Spleen (tissue), 11 donors: ENCODE results near the gene DACT3. TPM values are rescaled to one million over a fixed set of nuclear protein-coding genes. Genes with fewer than 3 reads are reported as not detected.

Source experiments
- DNase-seq: peaks from one replicate; pipeline ENCODE4 v3.0.0-alpha.2; 2020
- H3K27ac ChIP-seq, 8 donors: fragments of 200-600 bp; sonication (generic) in 7 of 8; 1 replicate in 4 of 8; 2 replicates in 4 of 8; pipeline versions ENCODE4 v1.5.0 to v1.8.0; 2016 to 2021; ENCODE audit warnings: inconsistent platforms in 4 of 8, mild to moderate bottlenecking in 4 of 8, moderate library complexity in 1 of 8
- H3K27me3 ChIP-seq, 7 donors: fragments of 200-600 bp; sonication (generic) in 6 of 7; replicated peaks in 1 of 7; 1 replicate in 4 of 7; 2 replicates in 3 of 7; pipeline versions ENCODE4 v1.5.0 to v1.8.0; 2016 to 2021; ENCODE audit warnings: inconsistent platforms in 3 of 7, mild to moderate bottlenecking in 1 of 7
- H3K36me3 ChIP-seq, 6 donors: fragments of 200-600 bp; sonication (generic) in 5 of 6; 1 replicate in 4 of 6; 2 replicates in 2 of 6; pipeline versions ENCODE4 v1.5.0 to v1.8.0; 2016 to 2021; ENCODE audit warnings: inconsistent platforms in 2 of 6
- H3K4me1 ChIP-seq, 6 donors: fragments of 200-600 bp; sonication (generic) in 5 of 6; 1 replicate in 3 of 6; 2 replicates in 3 of 6; pipeline versions ENCODE4 v1.5.0 to v1.8.0; 2016 to 2021; ENCODE audit warnings: inconsistent platforms in 3 of 6
- H3K4me3 ChIP-seq, 8 donors: fragments of 200-600 bp; sonication (generic) in 7 of 8; 1 replicate in 4 of 8; 2 replicates in 4 of 8; pipeline versions ENCODE4 v1.5.0 to v1.8.0; 2016 to 2021; ENCODE audit warnings: inconsistent platforms in 4 of 8, mild to moderate bottlenecking in 4 of 8, moderate library complexity in 2 of 8
- H3K9me3 ChIP-seq, 8 donors: fragments of 200-600 bp; sonication (generic) in 7 of 8; 1 replicate in 4 of 8; 2 replicates in 4 of 8; pipeline versions ENCODE4 v1.5.0 to v1.8.0; 2016 to 2021; ENCODE audit warnings: inconsistent platforms in 4 of 8
- CTCF ChIP-seq, 11 experiments: fragments of 200-600 bp in 7 of 11; fragments of 450-650 bp in 4 of 11; sonication (generic) in 4 of 11; IDR thresholded peaks in 8 of 11; conservative IDR thresholded peaks in 3 of 11; 1 replicate in 7 of 11; 2 replicates in 4 of 11; pipeline versions ENCODE4 v1.4.0 to v1.8.0; 2016 to 2021; ENCODE audit warnings: antibody characterized with exemption in 11 of 11, inconsistent platforms in 4 of 11, mild to moderate bottlenecking in 1 of 11
- POLR2A ChIP-seq, 3 donors: fragments of 450-650 bp; IDR thresholded peaks; one replicate each; pipeline ENCODE4 v1.5.1; 2017; ENCODE audit warnings: antibody characterized with exemption in 3 of 3, mild to moderate bottlenecking in 1 of 3
- POLR2AphosphoS5 ChIP-seq, 3 donors: sonication (generic); formaldehyde crosslinking; IDR thresholded peaks; one replicate each; pipeline ENCODE4 v1.5.1; 2017; ENCODE audit warnings: antibody characterized with exemption in 3 of 3
- WGBS, 5 donors: extraction: QIAGEN DNeasy Blood & Tissue Kit in 3 of 5; methylation state at CpG; one replicate each; pipeline versions ENCODE4 v1.1.5 to v1.1.7; 2013 to 2018; 5-methylcytosine and 5-hydroxymethylcytosine counted together
- intact Hi-C: fragments of 100-400 bp; cut with DNase I; formaldehyde crosslinking; loops from one replicate; pipeline ENCODE4 v1.15.0; 2023; ENCODE audit warnings: low total_unique reads
- polyA plus RNA-seq, 3 donors: library from polyadenylated mRNA; stranded (reverse); fragments of 200-250 nt; gene quantifications; one replicate each; pipeline ENCODE4 v1.2.1, GENCODE V29; 2013
- total RNA-seq, 7 donors: library from RNA; depleted of rRNA in 3 of 7; stranded (reverse); fragments of >200 nt in 3 of 7; fragmentation: NEBNext Ultra II Directional in 4 of 7; extraction: Animal tissue kit (Norgen Biotek cat#: 25700) in 4 of 7; gene quantifications; one replicate each; pipeline versions ENCODE4 v1.1.0 to v1.2.1, GENCODE V29; 2016 to 2021
- donor health status: healthy with polysubstance abuse.
- donor health status: DM: no; HTN: no; CAD: no; lungs with moderate emphysema.
- donor health status: DM: no; HTN: no; CAD: no.
- donor health status: Bipolar disorder and iron deficiency.
- donor health status: healthy.
- donor health status: DM: no; HTN: no; CAD: no.
- donor health status: DM: yes; HTN: yes; CAD: no.

DACT3 gene
- total and polyA plus RNA-seq, 10 donors: 1.6 to 10.4 (median 5.5) TPM

DNA sequence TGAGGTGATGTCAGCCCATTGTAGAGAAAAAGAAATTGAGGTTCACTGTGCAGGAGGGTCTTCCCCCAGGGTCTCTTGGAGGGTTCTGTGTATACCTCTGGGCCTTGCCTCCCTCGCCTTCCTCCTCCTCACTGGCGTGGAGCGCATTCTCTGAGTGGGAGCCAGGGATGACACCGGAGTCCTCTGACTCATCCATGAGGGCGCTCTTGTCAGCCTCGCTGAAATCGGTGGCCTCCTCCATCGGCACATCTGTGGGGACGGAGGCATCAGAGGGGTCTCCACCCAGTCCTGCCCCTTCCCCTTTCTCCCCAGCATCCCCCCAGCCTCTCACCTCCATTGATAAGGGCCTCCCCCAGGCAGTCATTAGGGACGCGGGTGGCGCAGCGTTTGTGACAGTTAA lies 39.7 kb upstream of the DACT3 start:
- intact Hi-C loops: no loop called here
- no peaks in the 10 kb centered on the region for H3K9me3 ChIP-seq
- no peak overlapping the region for H3K27ac ChIP-seq
- H3K27me3 ChIP-seq: no peaks in the 10 kb centered on the region
- no peak for DNase-seq
- H3K4me3 ChIP-seq: no peak overlapping the region
- TF ChIP-seq POLR2AphosphoS5 (IDR thresholded peaks at IDR 0.05) (no peak), POLR2A (IDR thresholded peaks at IDR 0.05) (no peak), CTCF (IDR thresholded peaks at IDR 0.05 in 8 of 11, conservative IDR thresholded peaks at IDR 0.05 in 3 of 11) (no peak)
- WGBS, 5 donors: 91 to 98% (median 94%) methylated on average over 13 of the region's 13 CpGs
- peaks cover 0 to 35% (median 25%) of the 10 kb centered on the region in 6 donors for H3K4me1 ChIP-seq
- peaks cover 0 to 99% (median 88%) of the 10 kb centered on the region in 6 donors for H3K36me3 ChIP-seq

DNA sequence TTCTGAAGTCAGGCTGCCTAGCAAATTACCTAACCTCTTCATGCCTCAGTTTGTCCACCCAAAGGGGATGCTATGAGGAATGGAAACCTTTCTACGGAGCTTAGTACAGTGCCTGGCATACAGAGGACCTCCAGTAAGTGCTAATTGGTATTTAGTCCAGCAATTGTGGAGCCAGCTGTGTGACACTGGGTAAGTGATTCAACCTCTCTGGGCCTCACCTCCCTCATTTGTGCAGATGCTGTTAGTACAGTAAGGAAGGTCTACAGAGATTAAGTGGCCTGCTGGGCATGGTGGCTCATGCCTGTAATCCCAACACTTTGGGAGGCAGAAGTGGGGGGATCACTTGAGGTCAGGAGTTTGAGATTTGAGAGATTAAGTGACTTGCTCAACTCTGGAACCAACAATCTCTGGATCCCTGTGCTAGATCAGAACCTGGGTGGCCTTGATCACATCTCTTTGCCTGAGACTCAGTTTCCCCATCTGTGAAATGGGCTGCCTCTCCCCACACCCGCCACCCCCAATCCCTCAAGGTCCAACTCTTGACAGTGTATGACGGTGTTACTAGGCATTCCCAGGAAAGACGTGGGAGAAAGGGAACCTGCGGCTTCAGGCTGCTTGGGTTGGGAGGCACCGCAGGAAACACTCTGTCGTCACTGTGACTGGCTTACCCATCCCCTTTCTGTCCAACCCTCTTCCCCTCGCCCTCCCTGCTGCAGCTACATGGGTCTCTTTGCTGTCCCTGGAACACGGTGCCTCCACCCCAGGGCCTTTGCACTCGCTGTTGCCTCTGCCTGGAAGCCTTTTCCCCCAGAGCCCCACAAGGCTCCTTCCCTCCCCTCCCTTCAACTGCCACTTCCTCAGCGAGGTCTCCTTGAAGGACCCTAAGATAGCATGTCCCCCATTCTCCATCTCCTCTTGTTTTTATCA lies 37.7 kb upstream of the DACT3 start:
- no peak for DNase-seq
- intact Hi-C loops: no loop called here
- Histone ChIP-seq H3K4me3 (no peak overlapping the region), H3K9me3 (no peaks in the 10 kb centered on the region), H3K4me1 (peaks cover 0 to 22% (median 14%) of the 10 kb centered on the region in 6 donors), H3K27me3 (no peaks in the 10 kb centered on the region), H3K27ac (peak overlapping the region in 2 of 8 donors; percentile 33 to 39), H3K36me3 (peaks cover 0 to 100% (median 98%) of the 10 kb centered on the region in 6 donors)
- peak in 1 of 3 donors; percentile 37 for TF ChIP-seq POLR2AphosphoS5 (IDR thresholded peaks at IDR 0.05)
- TF ChIP-seq CTCF (IDR thresholded peaks at IDR 0.05 in 8 of 11, conservative IDR thresholded peaks at IDR 0.05 in 3 of 11): no peak
- 89 to 97% (median 92%) methylated on average over 11 of the region's 11 CpGs for WGBS, 5 donors

DNA sequence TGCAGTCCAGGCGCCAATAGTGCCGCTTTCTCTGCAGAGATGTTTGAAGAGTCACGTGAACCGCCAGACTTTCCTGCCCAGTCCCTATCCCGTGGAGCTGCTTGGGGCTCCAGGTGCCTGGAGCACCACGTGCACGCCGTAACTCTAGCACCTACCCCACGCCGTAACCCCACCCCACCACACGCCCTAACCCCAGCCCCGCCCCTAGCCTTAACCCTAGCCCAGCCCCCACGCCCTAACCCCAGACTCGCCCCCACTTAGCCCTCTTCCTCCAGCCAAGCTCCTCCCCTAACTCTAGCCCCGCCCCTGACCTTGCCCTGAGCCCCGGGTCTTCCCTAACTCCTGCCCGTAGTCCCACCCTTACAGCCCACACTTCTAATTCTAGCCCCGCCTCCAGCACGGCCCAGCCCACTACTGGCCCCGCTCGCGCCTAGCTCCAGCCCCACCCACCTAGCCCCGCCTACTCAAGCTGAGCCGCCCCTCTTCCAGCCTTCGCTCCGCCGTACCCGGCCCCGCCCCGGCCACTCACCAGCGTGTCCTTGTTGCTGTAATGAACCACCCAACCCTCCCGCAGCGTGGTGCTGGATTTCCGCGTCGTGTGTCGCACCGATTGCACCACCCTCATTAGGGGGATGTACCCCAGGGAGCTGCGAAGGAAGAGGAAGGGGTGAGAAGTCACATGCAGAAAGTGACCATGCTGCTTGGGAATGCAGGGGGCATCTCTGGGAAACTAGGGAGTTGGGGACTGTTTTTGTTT lies 36.4 kb upstream of the DACT3 start:
- TF ChIP-seq POLR2AphosphoS5 (IDR thresholded peaks at IDR 0.05): peak; percentile 70 to 82 (median 77)
- TF ChIP-seq POLR2A (IDR thresholded peaks at IDR 0.05): no peak
- TF ChIP-seq CTCF (IDR thresholded peaks at IDR 0.05 in 8 of 11, conservative IDR thresholded peaks at IDR 0.05 in 3 of 11): no peak
- no peaks in the 10 kb centered on the region for H3K9me3 ChIP-seq
- H3K4me1 ChIP-seq: peaks cover 0 to 22% (median 14%) of the 10 kb centered on the region in 6 donors
- DNase-seq: peak; percentile 91
- H3K4me3 ChIP-seq: peak overlapping the region in 1 of 8 donors; percentile 14
- H3K27me3 ChIP-seq: no peaks in the 10 kb centered on the region
- intact Hi-C loops: no loop called here
- 46 to 72% (median 64%) methylated on average over 33 to 39 of the region's 39 CpGs for WGBS, 5 donors
- H3K27ac ChIP-seq: peak overlapping the region in 5 of 8 donors; percentile 25 to 39 (median 26)
- peaks cover 0 to 100% (median 98%) of the 10 kb centered on the region in 6 donors for H3K36me3 ChIP-seq
